ENCODE data around the gene ROBO1.

DNA sequence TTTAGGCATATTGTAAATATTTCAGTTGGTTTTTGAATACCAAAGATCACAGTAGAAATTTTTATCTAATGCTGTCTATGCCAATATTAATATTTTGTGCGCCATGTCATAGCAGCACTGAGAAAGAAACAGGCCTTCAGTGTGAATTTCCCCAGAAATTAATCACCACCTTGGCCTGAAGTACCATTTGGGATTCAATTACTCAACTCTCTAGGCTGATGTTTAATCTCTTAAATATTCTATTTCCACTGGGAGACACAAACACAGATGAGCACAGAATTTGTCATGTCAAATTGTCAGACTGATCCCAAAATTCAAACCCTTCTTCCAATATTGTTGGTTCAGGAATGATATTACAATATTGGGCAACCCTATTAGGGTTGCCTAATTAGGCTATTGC is 509.3 kb downstream of the ROBO1 start:
- TF ChIP-seq, protein P1, sequence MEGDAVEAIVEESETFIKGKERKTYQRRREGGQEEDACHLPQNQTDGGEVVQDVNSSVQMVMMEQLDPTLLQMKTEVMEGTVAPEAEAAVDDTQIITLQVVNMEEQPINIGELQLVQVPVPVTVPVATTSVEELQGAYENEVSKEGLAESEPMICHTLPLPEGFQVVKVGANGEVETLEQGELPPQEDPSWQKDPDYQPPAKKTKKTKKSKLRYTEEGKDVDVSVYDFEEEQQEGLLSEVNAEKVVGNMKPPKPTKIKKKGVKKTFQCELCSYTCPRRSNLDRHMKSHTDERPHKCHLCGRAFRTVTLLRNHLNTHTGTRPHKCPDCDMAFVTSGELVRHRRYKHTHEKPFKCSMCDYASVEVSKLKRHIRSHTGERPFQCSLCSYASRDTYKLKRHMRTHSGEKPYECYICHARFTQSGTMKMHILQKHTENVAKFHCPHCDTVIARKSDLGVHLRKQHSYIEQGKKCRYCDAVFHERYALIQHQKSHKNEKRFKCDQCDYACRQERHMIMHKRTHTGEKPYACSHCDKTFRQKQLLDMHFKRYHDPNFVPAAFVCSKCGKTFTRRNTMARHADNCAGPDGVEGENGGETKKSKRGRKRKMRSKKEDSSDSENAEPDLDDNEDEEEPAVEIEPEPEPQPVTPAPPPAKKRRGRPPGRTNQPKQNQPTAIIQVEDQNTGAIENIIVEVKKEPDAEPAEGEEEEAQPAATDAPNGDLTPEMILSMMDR (IDR thresholded peaks at IDR 0.05) = no peak
- TF ChIP-seq POLR2A (IDR thresholded peaks at IDR 0.05) = no peak
